ENCODE data around the gene GRIK4.

Gene GRIK4

GRCh38 chr11:120599816-120600420, 88.4 kb downstream of the GRIK4 start:
- DNase-seq (ENCODE audit: low read depth), result no peak
- TF ChIP-seq CTCF (IDR thresholded peaks at IDR 0.05; ENCODE audit: insufficient read depth, low read depth, low read length, missing control alignments), result no peak
- no peak overlapping the region for H3K4me3 ChIP-seq (ENCODE audit: low read length)

GRCh38 chr11:120601536-120601935, 90.0 kb downstream of the GRIK4 start:
- no peak for DNase-seq (ENCODE audit: low read depth)
- no peak for TF ChIP-seq CTCF (IDR thresholded peaks at IDR 0.05; ENCODE audit: insufficient read depth, low read depth, low read length, missing control alignments)
- no peak overlapping the region for H3K4me3 ChIP-seq (ENCODE audit: low read length)

- no peak overlapping the region for H3K4me3 ChIP-seq (ENCODE audit: low read length)
- no peak for TF ChIP-seq CTCF (IDR thresholded peaks at IDR 0.05; ENCODE audit: insufficient read depth, low read depth, low read length, missing control alignments)
- DNase-seq (ENCODE audit: low read depth), result no peak
Measured at GRCh38 chr11:120603071-120603470, 91.5 kb downstream of the GRIK4 start.

GRCh38 chr11:120605469-120605868, 93.9 kb downstream of the GRIK4 start:
- TF ChIP-seq CTCF (IDR thresholded peaks at IDR 0.05; ENCODE audit: insufficient read depth, low read depth, low read length, missing control alignments), result no peak
- DNase-seq (ENCODE audit: low read depth), result no peak
- H3K4me3 ChIP-seq (ENCODE audit: low read length), result no peak overlapping the region

GRCh38 chr11:120606211-120607010, 94.9 kb downstream of the GRIK4 start:
- H3K4me3 ChIP-seq (ENCODE audit: low read length), result no peak overlapping the region
- TF ChIP-seq CTCF (IDR thresholded peaks at IDR 0.05; ENCODE audit: insufficient read depth, low read depth, low read length, missing control alignments), result no peak
- DNase-seq (ENCODE audit: low read depth), result no peak

- no peak for DNase-seq (ENCODE audit: low read depth)
- H3K4me3 ChIP-seq (ENCODE audit: low read length), result no peak overlapping the region
- no peak for TF ChIP-seq CTCF (IDR thresholded peaks at IDR 0.05; ENCODE audit: insufficient read depth, low read depth, low read length, missing control alignments)
Measured at GRCh38 chr11:120608061-120608460, 96.5 kb downstream of the GRIK4 start.
